Measurements from ENCODE around the gene PDE6B.

The PDE6B gene

GRCh38 chr4:688854-689681 lies 63.7 kb downstream of the PDE6B start, which contains the start of gene SLC49A3:
SLC49A3 (minus strand) TSS chr4:689151; CDS start chr4:689127, 24 bp downstream.
- TF ChIP-seq GATA2 (IDR thresholded peaks at IDR 0.05; ENCODE audit: low read depth, low read length) (no peak), GATA3 (IDR thresholded peaks at IDR 0.05; ENCODE audit: low read depth, low read length) (no peak)

GRCh38 chr4:689723-690122 lies 64.3 kb downstream of the PDE6B start:
- no peak for TF ChIP-seq GATA2 (IDR thresholded peaks at IDR 0.05; ENCODE audit: low read depth, low read length)
- TF ChIP-seq GATA3 (IDR thresholded peaks at IDR 0.05; ENCODE audit: low read depth, low read length), result no peak

- TF ChIP-seq GATA2 (IDR thresholded peaks at IDR 0.05; ENCODE audit: low read depth, low read length) (no peak), GATA3 (IDR thresholded peaks at IDR 0.05; ENCODE audit: low read depth, low read length) (no peak)
Observed at GRCh38 chr4:692771-693554, 67.6 kb downstream of the PDE6B start.

- TF ChIP-seq GATA3 (IDR thresholded peaks at IDR 0.05; ENCODE audit: low read depth, low read length), result no peak
- TF ChIP-seq GATA2 (IDR thresholded peaks at IDR 0.05; ENCODE audit: low read depth, low read length), result no peak
Observed at GRCh38 chr4:699816-700580, 74.6 kb downstream of the PDE6B start.

GRCh38 chr4:700587-701264 lies 75.4 kb downstream of the PDE6B start:
- no peak for TF ChIP-seq GATA3 (IDR thresholded peaks at IDR 0.05; ENCODE audit: low read depth, low read length)
- no peak for TF ChIP-seq GATA2 (IDR thresholded peaks at IDR 0.05; ENCODE audit: low read depth, low read length)

- no peak for TF ChIP-seq GATA2 (IDR thresholded peaks at IDR 0.05; ENCODE audit: low read depth, low read length)
- no peak for TF ChIP-seq GATA3 (IDR thresholded peaks at IDR 0.05; ENCODE audit: low read depth, low read length)
Observed at GRCh38 chr4:702618-703048, 77.3 kb downstream of the PDE6B start.

- no peak for TF ChIP-seq GATA2 (IDR thresholded peaks at IDR 0.05; ENCODE audit: low read depth, low read length)
- TF ChIP-seq GATA3 (IDR thresholded peaks at IDR 0.05; ENCODE audit: low read depth, low read length), result no peak
Observed at GRCh38 chr4:703336-704197, 78.2 kb downstream of the PDE6B start.

- no peak for TF ChIP-seq GATA3 (IDR thresholded peaks at IDR 0.05; ENCODE audit: low read depth, low read length)
- no peak for TF ChIP-seq GATA2 (IDR thresholded peaks at IDR 0.05; ENCODE audit: low read depth, low read length)
Observed at GRCh38 chr4:704198-704891, 79.0 kb downstream of the PDE6B start.

- TF ChIP-seq GATA3 (IDR thresholded peaks at IDR 0.05; ENCODE audit: low read depth, low read length), result no peak
- no peak for TF ChIP-seq GATA2 (IDR thresholded peaks at IDR 0.05; ENCODE audit: low read depth, low read length)
Observed at GRCh38 chr4:704971-705277, 79.6 kb downstream of the PDE6B start.

- TF ChIP-seq GATA3 (IDR thresholded peaks at IDR 0.05; ENCODE audit: low read depth, low read length), result no peak
- TF ChIP-seq GATA2 (IDR thresholded peaks at IDR 0.05; ENCODE audit: low read depth, low read length), result no peak
Observed at GRCh38 chr4:705278-706082, 80.1 kb downstream of the PDE6B start, which contains the start of gene PCGF3. PCGF3 (plus strand) TSS chr4:705832; CDS start chr4:733681, 27,849 bp downstream.

GRCh38 chr4:706834-707598 lies 81.6 kb downstream of the PDE6B start:
- no peak for TF ChIP-seq GATA2 (IDR thresholded peaks at IDR 0.05; ENCODE audit: low read depth, low read length)
- TF ChIP-seq GATA3 (IDR thresholded peaks at IDR 0.05; ENCODE audit: low read depth, low read length), result no peak

Data from SH-SY5Y (cell line).